Measurements from ENCODE around the gene KCNJ5.

The KCNJ5 gene

GRCh38 chr11:128917144-128917724, 26.1 kb downstream of the KCNJ5 start:
- no peak for TF ChIP-seq CTCF (IDR thresholded peaks at IDR 0.05)

- no peak for TF ChIP-seq CTCF (IDR thresholded peaks at IDR 0.05)
Measured at GRCh38 chr11:128919216-128919615, 28.1 kb downstream of the KCNJ5 start.

DNA sequence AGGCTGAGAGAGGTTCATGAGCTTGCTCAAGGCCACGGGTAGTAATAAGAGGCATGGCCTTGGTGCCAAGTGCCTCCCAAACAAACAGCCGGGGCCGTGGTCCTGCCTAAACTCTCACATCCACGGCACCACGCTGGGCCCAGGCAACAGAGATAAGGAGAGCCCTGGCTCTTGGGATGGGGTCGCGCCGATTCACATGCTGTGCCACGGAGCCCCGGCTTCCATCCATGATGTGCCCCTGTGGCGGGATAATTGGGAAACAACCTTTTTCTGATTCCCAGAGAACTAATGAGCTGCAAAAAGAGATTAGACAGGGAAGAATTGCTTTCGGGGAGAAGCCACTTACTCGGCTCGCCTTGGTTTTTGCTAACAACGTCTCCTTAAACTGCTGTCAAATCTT, 29.5 kb downstream of the KCNJ5 start:
- no peak for TF ChIP-seq CTCF (IDR thresholded peaks at IDR 0.05)

DNA sequence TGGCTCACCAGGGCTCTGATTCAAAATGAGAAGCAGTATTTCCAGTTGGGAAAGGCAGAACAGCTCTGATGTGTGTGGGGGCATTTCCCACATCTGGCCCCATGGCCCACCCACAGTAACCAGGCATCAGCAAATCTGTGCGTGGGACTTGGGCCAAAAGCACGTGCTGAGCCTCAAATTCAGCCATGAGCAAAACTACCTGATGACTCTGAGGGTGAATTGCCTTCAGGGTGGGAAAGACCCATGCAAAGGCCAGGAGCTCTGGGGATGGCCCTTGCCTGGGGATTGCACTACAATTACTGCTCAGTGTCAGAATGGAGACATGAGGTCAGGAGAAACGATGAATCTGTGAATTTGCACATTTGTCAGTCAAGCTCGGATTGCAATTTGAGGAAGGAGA, 30.6 kb downstream of the KCNJ5 start:
- TF ChIP-seq CTCF (IDR thresholded peaks at IDR 0.05), result no peak

DNA sequence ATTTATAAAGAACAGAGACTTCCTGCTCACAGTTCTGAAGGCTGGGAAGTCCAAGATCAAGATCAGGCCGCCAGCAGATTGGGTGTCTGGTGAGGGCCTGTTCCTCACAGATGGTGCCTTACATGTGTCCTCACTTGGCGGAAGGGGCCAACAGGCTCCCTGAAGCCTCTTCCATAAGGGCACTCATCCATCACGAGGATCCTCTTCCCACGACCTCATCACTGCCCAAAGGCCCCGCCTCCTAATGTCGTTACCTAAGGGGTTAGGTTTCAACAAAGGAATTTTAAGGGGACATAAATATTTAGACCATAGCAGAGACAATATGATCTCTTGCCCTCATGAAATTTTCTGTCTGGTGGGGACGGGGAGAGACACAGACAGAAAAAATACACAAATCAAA, 32.9 kb downstream of the KCNJ5 start:
- no peak for TF ChIP-seq CTCF (IDR thresholded peaks at IDR 0.05)

- no peak for TF ChIP-seq CTCF (IDR thresholded peaks at IDR 0.05)
Measured at GRCh38 chr11:128924510-128925249, 33.5 kb downstream of the KCNJ5 start.

DNA sequence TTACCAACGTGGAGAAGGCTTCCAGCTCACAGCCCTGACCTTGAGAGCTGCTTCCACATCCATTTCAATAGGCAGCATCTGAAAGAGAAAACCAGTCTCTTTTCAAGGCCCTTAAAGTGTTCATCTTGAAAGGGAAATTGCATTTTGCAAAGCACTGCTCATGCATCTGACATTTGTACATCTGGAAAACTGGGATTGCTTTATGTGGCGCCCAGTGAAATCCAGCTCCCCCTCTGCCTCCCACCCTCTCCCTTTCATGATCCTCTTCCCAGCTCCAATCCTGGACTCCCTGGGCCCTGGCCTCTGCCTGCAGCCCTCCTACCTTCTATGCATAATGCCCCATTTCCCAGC, 34.1 kb downstream of the KCNJ5 start:
- TF ChIP-seq CTCF (IDR thresholded peaks at IDR 0.05), result no peak
